ENCODE measurements around the gene ITIH1.

The ITIH1 gene

DNA sequence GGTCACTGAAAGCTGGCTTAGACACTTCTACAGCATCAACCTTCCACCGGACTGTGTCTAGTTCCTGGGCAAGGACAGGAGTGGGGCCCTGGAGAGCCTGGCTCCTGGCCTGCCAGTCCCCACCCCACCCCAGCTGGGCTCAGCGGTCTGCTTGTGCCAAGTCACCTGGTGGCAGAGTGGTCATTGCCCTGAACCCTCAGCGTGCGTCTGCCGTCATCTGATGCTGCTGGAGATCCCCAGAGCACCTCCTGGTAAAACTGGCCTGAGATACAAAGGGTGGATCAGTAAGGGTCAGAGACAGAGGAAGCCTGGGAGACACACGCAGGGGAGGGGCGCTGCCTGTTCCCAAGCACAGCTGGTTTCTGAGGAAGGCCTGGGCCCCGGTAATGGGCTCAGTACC, 36.4 kb downstream of the ITIH1 start:
- DNase-seq (ENCODE audit: low read depth, low spot score), result no peak

GRCh38 chr3:52816199-52816598, 38.8 kb downstream of the ITIH1 start:
- no peak for DNase-seq (ENCODE audit: low read depth, low spot score)

- no peak for DNase-seq (ENCODE audit: low read depth, low spot score)
These were observed 39.3 kb downstream of the ITIH1 start for GRCh38 chr3:52816654-52817053.

- DNase-seq (ENCODE audit: low read depth, low spot score), result no peak
These were observed 39.8 kb downstream of the ITIH1 start for GRCh38 chr3:52817221-52817620.

- DNase-seq (ENCODE audit: low read depth, low spot score), result no peak
These were observed 40.5 kb downstream of the ITIH1 start for GRCh38 chr3:52817860-52818259.

DNA sequence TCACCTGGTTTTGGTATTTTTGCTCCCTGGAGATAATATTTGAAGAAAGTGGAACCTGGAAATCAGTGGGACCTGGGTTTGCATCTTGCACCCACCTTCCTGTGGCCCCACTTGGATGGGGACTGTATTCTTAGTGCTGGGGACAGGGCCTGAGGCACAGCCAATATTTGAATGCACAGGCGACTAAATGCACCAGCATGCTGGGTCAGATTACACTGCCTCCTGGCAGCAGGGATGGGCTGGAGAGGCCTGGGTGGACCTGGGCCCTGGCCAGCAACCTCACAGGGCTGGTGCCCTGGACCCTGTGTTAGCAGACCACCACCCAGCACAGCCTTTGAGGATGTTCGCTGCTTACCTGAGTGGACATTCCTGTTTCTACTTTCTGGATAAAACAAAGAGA, 42.5 kb downstream of the ITIH1 start:
- DNase-seq (ENCODE audit: low read depth, low spot score), result no peak

DNA sequence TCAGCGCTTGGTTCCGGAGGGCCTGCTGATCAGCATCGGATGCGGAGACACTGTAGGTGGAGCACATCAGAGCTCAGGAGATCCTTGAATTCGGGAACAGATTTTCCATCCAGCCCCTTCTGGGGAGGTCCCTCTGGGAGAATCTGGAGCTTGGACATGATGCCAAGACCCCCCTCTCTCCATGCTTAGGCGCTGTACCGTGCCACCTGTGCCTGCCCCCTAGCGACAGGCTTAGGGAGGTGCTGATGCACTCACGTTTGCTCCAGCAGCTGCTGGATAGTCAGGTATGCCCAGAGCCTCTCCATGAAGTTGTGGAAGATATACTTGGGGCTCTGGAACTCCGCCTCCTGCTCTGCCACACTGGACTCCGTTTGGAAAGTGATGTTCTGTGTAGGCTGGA, 43.3 kb downstream of the ITIH1 start:
- DNase-seq (ENCODE audit: low read depth, low spot score), result no peak

- no peak for DNase-seq (ENCODE audit: low read depth, low spot score)
These were observed 45.0 kb downstream of the ITIH1 start for GRCh38 chr3:52822363-52822762.

DNA sequence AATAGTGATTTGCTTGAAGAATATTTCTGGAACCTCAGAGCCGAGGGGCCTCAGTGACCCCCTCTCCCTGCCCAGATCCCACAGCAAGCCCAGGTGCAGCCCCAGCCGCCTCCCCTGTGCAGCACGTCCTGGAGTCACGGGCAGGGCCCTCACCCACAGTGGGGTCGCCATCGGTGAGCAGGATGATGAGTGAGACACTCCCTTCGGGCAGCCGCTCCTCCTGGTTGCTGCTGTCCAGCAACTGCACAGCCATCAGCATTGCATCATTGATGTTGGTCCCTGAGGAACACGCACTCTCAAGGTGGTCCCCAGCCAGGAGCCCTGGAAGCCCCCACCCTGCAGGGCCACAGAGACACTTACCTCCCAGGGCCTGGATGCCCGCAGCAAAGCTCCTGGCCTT, 46.6 kb downstream of the ITIH1 start:
- no peak for DNase-seq (ENCODE audit: low read depth, low spot score)

DNA sequence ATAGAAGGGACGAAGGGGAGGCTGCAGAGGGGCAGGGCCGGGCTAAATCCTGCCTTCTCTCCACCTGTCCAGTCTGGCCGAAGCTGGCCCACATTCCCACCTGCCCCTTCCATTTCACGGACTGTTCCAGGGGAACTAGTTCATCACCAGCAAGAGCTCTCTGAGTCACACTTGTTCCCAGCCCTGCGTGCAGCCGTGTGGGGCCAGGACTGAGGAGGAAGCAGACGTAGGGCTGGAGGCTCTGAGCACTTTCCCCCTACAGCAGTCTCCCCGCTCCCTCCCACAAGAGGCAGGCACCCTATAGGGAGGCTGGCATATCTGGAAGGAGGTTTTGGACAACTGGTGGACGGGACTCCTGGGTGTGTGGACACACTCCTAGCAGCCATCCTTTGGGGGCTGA, 50.0 kb downstream of the ITIH1 start:
- DNase-seq (ENCODE audit: low read depth, low spot score), result no peak

GRCh38 chr3:52827866-52828376, 50.5 kb downstream of the ITIH1 start:
- no peak for DNase-seq (ENCODE audit: low read depth, low spot score)

GRCh38 chr3:52829482-52829881, 52.1 kb downstream of the ITIH1 start:
- DNase-seq (ENCODE audit: low read depth, low spot score), result no peak

GRCh38 chr3:52829906-52830463, 52.6 kb downstream of the ITIH1 start:
- DNase-seq (ENCODE audit: low read depth, low spot score), result no peak

GRCh38 chr3:52830535-52831258, 53.3 kb downstream of the ITIH1 start, which contains the start of gene ITIH4:
TSS of gene ITIH4 (minus strand) at chr3:52830672. CDS start at chr3:52830642, 30 bp downstream.
- no peak for DNase-seq (ENCODE audit: low read depth, low spot score)

DNA sequence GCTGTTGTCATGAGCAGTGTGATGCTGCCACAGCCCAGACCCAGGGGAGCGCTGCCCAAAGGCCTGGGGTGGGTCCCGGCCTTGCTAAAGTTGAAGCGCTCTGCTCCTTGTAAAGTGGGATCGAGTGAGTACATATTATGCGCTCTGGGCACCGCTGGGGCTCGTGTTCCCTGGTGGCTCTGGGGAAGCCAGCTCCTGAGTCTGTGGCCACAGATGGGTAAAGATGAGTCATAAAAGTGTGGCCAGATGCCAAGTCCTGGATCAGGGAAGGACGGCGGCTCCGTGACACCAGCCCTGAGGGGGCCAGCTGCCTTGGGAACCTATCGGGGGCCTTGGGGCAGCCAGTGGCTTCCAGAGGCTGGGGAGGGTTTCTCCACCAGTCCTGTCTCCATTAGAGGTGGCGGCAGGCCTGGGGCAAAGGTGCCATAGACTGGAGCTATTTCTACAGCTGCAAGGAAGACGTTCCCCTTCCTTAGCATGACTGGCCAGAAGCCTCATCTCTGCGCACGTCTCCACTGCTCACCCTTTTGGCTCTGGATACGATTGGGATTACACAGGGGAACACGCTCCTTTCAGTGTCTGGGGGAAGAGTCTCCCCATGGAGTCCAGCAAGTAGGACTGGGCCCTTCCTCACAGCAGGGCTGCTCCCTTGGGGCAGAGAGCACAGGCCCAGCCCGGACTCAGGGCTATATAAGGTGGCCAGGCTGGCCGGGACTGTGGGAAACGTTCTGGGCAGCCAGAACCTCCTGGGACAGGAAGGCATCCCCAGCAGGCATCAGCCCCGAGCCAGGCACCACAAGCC, 54.3 kb downstream of the ITIH1 start:
- DNase-seq (ENCODE audit: low read depth, low spot score), result no peak

- no peak for DNase-seq (ENCODE audit: low read depth, low spot score)
These were observed 55.8 kb downstream of the ITIH1 start for GRCh38 chr3:52833202-52833601.

DNA sequence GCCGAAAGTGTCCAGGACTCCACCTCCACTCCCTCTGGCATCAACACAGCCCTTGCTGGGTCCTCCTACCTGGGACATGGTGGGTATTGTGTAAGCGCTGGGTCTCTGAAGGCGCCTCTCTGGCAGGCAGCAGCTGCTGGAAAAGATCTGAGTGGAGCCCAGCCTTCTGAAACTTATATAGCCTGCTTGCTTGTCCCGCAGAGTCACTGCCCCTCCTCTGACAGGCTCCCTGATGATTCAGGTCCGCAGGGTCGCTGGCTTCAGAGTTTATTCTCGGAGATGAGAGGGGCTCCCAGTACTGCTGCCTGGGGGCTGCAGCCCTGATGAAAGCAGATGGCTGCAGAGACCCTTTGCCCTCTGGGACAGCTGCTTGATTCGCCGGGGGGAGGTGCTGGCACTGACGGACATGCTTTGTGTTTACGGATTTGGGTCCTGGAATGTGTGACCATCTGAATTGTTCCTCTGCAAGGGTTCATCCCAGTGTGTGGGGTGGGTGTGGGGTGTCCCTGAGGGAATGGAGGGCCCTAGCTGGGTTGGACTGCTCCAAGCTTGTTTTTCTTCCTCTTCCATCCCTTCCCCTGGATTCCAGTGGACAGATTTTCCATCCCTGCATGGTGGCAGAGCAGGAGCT, 57.6 kb downstream of the ITIH1 start, which contains the start of gene MUSTN1:
MUSTN1 (minus strand) TSS at position 149 of the 631 bp plus-strand sequence; CDS start at position 78, 71 bp downstream.
- no peak for DNase-seq (ENCODE audit: low read depth, low spot score)

DNA sequence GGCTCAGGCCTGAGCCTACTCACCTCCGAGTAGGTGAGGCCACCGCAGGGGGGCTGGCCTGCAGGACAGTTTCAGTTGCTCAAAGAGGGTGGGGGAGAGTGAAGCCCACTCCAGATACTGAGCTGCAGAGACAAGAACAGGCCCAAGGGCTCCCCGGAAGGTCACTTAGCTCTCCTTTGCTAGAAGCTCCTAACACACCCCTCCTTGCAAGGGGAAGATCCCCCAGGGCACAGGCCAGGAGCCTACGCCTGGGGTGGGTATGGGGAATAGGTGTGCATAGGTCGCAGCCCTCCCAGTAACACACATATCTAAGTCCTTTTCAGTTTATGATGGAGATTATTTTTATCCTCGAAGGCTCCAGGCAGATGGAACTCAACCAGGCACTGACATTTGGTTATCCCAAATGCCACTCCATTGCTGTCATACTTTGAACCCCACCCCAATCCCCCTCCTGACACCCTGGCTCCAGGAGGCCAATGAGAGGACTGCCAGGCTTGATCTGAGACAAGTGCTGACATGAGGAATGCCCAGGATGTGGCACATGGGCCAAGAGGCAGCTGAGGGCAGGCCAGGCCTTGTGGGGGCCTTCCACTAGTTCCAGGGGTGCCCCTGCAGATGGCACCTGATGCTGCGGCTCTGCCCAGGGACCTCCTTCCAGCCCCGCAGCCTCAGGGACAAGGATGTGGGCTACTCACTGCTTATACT, 58.5 kb downstream of the ITIH1 start:
- no peak for DNase-seq (ENCODE audit: low read depth, low spot score)

DNA sequence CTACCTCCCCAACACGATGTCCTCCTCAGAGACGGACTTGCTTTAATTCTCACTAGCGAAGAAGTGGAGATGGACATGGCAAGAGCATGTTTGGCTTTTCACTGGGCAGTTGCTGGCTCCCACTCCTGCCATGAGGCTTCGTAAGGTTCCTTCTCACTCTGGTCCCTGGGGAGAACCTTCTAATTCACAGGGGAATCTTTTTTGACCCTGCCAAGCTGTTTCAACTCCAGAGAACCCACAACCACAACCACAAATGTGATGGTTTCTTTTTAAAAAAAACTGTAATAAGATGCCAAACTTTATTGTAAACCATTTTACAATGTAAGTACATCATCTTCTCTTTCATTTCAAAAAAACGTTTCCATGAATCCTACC, 59.1 kb downstream of the ITIH1 start:
- no peak for DNase-seq (ENCODE audit: low read depth, low spot score)

DNA sequence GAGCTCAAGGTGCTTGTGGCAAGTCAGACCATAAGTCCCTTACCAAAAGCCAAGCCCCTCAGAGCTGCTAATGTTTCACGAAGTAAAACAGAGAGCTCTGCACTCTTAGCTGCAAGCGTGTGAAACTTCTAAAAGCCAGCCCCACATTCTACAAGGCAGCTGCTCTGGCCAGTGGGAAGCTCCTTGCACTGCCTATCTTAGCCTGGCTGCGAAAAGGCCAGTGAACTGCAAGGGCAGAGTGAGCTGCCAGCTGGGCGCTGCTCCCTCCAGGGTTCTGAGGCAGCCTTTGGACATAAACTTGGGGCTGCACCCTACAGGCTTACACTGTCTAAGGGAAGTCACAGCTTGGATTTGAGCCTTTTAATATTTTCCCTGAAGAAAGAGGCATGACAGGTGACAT, 59.6 kb downstream of the ITIH1 start:
- no peak for DNase-seq (ENCODE audit: low read depth, low spot score)

DNA sequence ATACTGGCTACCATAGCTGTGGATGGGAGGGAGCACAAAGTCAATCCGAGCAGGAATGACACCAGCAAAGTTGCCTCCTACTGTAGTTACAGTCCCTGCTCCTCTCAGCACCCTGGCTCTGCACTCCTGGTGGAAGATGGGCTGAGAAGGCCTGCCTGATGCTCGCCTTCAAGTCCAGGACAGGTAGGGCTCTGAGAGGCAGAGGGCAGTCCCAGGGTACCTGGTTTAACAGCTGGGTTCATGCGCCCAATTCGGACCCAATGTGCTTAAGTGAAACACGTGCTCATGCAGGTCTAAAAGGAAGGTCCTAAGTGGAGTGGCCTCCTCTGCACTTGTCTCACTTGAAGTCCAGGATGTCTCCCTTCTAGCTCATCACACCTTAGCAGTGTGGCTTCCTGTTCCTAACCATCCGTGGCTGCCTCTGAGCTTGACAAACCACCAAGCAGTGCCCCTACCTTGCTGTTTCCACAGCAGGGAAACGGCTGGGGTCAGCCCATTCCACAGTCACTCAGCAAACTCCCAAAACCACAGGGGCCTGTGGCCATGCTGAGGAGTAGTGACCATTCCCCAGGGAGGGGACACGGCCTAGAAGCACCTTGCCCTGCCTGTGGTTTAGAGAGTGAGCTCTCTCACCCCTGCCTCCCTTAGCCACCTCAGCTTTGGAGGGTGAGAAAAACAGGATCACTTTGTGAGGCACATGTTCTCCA, 61.3 kb downstream of the ITIH1 start:
- no peak for DNase-seq (ENCODE audit: low read depth, low spot score)
